Body of pancreas (tissue), 4 donors: ENCODE measurements around the gene VTI1B.
"Not testable (repeated sequence)": the region's sequence is repeated elsewhere in the genome, so short reads cannot be mapped to it uniquely, and the experiment has no call there.

Experiments
- POLR2A ChIP-seq, 3 donors: fragments of 450-650 bp; IDR thresholded peaks; one replicate each; pipeline ENCODE4 v1.6.1; 2016; ENCODE audit warnings: antibody characterized with exemption in 3 of 3, mild to moderate bottlenecking in 2 of 3
- TF ChIP-seq, protein P1 (sequence below), 7 experiments: fragments of 450-650 bp in 4 of 7; fragments of 200-600 bp in 3 of 7; sonication (generic) in 3 of 7; IDR thresholded peaks; one replicate each; pipeline ENCODE4 v1.5.1; 2016 to 2019; ENCODE audit warnings: antibody characterized with exemption in 7 of 7

DNA sequence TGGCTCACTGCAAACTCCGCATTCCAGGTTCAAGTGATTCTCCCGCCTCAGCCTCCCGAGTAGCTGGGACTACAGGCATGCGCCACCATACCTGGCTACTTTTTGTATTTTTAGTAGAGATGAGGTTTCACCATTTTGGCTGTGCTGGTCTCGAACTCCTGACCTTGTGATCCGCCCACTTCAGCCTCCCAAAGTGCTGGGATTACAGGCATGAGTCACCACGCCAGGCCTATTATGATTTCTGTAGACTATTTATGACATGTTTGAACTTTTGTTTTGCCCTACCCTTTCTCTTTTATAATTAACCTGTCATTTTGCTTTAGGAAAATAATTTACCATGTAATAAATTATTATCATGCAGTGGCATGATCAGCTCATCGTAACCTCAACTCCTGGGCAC lies 27.1 kb upstream of the VTI1B start, which contains the start of gene RDH12:
- TF ChIP-seq, protein P1, sequence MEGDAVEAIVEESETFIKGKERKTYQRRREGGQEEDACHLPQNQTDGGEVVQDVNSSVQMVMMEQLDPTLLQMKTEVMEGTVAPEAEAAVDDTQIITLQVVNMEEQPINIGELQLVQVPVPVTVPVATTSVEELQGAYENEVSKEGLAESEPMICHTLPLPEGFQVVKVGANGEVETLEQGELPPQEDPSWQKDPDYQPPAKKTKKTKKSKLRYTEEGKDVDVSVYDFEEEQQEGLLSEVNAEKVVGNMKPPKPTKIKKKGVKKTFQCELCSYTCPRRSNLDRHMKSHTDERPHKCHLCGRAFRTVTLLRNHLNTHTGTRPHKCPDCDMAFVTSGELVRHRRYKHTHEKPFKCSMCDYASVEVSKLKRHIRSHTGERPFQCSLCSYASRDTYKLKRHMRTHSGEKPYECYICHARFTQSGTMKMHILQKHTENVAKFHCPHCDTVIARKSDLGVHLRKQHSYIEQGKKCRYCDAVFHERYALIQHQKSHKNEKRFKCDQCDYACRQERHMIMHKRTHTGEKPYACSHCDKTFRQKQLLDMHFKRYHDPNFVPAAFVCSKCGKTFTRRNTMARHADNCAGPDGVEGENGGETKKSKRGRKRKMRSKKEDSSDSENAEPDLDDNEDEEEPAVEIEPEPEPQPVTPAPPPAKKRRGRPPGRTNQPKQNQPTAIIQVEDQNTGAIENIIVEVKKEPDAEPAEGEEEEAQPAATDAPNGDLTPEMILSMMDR (IDR thresholded peaks at IDR 0.05): not testable (repeated sequence)
- TF ChIP-seq POLR2A (IDR thresholded peaks at IDR 0.05): not testable (repeated sequence)
